ENCODE data around the gene SMARCD2.
"Not testable (repeated sequence)": the region's sequence is repeated elsewhere in the genome, so short reads cannot be mapped to it uniquely, and the experiment has no call there.

Gene SMARCD2

DNA sequence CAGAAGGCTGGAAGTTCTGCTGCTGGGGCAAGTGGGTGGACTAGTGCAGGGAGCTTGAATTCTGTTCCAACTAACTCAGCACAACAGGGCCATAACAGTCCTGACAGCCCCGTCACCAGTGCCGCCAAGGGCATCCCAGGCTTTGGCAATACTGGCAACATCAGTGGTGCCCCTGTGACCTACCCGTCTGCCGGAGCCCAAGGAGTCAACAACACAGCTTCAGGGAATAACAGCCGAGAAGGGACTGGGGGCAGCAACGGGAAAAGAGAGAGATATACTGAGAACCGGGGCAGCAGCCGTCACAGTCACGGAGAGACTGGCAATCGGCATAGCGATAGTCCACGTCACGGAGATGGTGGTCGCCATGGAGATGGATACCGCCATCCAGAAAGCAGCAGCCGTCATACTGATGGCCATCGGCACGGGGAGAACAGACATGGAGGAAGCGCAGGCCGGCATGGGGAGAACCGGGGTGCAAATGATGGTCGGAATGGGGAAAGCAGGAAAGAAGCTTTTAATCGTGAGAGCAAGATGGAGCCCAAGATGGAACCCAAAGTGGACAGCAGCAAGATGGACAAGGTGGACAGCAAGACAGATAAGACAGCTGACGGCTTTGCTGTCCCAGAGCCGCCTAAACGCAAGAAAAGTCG lies 24.6 kb downstream of the SMARCD2 start:
- FAIRE-seq (no peak), DNase-seq (ENCODE audit: extremely low spot score, insufficient read length, low read depth) (no peak)

DNA sequence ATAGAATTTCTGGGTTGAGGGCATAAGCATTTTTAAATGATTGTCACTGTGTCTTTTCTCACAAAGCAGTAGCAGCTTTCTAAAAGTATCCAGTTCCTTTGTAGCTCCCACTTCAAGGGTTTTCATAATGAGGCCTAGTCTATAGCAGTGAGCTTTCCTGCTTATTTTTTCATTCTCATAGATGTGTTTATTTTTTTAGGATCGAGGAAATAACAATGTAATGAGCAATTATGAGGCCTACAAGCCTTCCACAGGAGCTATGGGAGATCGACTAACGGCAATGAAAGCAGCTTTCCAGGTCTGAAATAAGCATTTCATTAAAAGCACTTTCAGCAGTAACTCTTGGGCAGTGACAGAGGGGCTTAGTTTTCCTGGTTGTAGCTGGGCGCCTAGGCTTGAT lies 25.8 kb downstream of the SMARCD2 start:
- no peak for DNase-seq (ENCODE audit: extremely low spot score, insufficient read length, low read depth)
- FAIRE-seq = no peak

DNA sequence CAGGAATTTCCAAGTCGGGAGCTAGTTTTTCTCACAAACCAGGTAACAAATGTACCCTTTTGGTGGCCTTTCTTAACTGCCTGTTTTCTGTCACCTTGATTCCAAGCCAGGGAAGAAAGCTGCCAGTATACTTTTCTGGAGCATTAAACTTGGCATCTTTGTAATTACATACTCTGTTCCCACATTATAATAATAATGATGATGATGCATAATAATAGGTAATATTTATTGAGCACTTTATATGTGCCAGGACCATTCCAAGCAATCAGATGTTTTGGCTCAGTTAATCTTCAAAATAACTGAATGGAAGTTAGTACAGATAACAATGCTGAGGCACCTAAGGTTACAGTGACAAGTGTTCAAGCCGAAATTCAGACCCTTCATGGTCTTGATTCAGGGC lies 26.4 kb downstream of the SMARCD2 start:
- DNase-seq (ENCODE audit: extremely low spot score, insufficient read length, low read depth) (no peak), FAIRE-seq (no peak)

DNA sequence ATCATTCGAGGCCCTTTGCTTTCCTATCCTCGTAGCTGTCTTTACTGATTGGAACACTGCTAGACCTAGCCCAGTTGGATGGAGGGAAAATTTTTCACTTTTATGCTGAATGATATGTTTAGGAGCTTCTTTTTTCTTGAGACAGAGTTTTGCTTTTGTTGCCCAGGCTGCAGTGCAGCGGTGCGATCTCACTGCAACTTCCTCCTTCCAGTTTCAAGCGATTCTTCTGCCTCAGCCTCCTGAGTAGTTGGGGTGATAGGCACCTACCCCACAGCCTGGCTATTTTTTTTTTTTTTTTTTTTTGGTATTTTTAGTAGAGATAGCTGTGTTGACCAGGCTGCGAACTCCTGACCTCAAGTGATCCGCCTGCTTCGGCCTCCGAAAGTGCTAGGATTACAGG lies 32.5 kb downstream of the SMARCD2 start:
- FAIRE-seq (no peak), DNase-seq (ENCODE audit: extremely low spot score, insufficient read length, low read depth) (no peak)

DNA sequence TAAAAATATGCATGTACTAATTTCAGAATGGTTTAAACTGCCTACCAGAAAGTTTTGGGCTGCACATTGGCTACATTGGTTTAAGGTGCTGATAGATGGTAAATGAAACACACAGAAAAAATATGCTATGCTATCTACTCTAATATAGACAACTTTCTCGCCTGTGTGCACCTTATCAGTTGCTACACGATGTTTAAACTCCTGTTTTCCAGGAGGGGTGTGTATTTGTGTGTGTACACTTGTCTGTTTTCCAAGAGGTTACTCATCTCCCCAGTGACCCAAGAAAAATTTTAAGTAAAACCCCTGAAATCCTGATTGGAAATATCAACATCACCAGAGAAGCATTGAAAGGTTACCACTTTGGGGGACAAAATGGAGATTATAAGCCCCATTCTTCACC lies 36.9 kb downstream of the SMARCD2 start:
- FAIRE-seq (no peak), DNase-seq (ENCODE audit: extremely low spot score, insufficient read length, low read depth) (no peak)

DNA sequence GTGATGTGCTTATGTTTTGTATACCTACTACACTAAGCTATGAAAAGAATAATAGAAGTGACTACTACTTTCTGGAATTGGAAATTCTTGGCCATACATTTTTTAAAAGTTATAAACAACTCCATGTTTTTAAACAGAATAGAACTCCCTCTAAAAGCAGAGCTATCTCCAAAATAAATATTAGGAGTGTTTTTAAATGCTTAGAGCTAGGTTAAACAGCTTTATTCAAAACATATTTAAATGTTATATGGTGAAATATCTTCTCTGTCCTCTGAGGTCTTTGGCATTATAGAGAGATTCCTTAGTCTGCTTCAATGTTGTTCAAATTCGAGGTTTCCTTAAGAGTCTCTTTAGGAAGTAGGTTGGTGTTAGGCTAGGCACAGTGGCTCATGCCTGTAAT lies 38.2 kb downstream of the SMARCD2 start:
- DNase-seq (ENCODE audit: extremely low spot score, insufficient read length, low read depth) (no peak), FAIRE-seq (no peak)

DNA sequence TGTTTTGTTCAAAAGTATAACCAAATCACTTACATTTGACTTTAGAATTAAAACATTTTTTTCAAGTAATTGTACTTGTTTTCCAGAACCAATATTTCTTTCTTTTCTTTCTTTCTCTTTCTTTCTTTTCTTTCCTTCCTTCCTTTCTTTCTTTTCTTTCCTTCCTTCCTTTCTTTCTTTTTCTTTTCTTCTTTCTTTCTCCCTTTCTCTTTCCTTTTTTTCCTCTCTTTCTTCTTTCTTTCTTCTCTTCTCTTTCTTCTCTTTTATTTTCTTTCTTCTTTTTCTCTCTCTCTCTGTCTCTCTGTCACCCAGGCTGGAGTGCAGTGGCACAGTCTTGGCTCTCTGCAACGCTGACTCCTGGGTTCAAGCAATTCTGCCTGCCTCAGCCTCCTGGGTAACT lies 41.7 kb downstream of the SMARCD2 start:
- no peak for FAIRE-seq
- DNase-seq (ENCODE audit: extremely low spot score, insufficient read length, low read depth) = no peak

DNA sequence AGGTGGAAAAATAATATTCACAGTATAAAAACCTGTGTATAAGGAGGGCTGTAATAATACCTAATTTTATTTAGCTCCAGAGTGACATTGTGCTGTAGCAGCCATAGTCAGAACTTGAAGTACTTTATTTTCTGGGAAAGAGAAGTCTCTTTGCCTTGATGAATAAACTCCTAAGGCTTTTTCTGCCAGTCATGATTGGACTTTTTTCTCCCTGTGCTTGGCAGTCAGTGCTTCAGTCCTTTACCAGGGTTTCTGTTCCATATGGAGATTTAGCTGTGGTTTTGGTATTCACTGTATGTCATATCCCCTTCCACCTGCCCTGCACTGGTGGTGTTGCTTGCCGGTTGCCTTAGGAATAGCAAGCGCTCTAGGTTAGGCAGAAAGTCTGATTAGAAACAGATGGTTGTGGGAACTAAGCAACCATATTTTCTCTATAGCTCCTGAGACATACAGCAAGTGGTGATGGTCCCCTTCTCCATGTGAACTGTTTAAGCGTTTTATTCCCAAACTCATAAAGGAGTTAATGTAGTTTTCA lies 43.8 kb downstream of the SMARCD2 start:
- FAIRE-seq (no peak), DNase-seq (ENCODE audit: extremely low spot score, insufficient read length, low read depth) (no peak)

DNA sequence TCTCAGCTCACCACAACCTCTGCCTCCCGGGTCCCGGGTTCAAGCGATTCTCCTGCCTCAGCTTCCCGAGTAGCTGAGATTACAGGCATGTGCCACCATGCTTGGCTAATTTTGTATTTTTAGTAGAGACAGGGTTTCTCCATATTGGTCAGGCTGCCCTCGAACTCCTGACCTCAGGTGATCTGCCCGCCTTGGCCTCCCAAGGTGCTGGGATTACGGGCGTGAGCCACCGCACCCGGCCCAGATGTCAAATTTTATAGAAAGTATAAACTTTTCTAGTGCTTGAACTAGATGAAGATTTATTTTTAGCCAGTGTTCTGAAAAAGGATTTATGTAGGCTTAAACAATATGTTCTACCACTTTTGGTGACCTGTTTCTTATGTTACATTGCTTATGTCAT lies 46.1 kb downstream of the SMARCD2 start:
- DNase-seq (ENCODE audit: extremely low spot score, insufficient read length, low read depth); FAIRE-seq: not testable (repeated sequence)

DNA sequence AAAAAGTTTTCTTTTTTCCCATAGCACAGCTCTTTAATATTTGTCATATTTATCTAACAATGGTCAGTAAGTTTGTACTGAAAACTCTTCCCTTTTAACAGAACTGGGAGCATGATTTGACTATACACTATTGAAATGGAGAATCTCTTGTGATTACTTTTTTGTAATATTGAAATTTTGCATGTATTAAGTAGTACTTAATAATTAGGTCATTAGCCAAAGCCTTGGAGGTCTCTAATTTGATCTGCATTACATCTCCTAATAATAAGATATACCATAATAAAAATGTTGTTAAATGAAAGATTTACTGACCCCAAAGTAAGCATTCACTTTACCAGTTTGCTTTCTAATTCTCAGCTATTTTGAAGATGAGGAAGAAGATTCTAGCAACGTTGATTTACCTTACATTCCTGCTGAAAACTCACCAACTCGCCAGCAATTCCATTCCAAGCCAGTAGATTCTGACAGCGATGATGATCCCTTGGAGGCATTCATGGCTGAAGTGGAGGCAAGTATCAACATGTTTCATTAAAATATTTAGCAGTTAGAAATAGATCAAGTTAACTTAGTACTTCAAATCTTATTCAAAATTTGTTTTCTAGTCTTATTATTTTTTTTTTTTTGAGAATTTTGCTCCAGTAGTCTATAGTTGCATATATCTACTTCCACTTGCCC lies 50.3 kb downstream of the SMARCD2 start:
- FAIRE-seq = no peak
- DNase-seq (ENCODE audit: extremely low spot score, insufficient read length, low read depth) = no peak

DNA sequence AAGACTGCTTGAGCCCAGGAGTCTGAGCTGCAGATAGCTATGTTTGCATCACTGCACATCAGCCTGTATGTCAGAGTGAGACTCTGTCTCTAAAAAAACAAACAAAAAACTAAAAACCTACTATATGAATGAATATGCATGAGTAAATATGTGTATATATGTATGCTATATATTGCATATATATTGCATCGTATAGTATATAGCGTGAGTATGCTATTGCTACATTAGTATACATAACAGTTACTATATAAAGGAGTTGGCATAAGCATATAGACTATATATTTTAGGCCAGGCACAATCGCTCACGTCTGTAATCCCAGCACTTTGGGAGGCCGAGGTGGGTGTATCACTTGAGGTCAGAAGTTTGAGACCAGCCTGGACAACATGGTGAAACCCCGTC lies 52.4 kb downstream of the SMARCD2 start:
- FAIRE-seq (no peak), DNase-seq (ENCODE audit: extremely low spot score, insufficient read length, low read depth) (no peak)

DNA sequence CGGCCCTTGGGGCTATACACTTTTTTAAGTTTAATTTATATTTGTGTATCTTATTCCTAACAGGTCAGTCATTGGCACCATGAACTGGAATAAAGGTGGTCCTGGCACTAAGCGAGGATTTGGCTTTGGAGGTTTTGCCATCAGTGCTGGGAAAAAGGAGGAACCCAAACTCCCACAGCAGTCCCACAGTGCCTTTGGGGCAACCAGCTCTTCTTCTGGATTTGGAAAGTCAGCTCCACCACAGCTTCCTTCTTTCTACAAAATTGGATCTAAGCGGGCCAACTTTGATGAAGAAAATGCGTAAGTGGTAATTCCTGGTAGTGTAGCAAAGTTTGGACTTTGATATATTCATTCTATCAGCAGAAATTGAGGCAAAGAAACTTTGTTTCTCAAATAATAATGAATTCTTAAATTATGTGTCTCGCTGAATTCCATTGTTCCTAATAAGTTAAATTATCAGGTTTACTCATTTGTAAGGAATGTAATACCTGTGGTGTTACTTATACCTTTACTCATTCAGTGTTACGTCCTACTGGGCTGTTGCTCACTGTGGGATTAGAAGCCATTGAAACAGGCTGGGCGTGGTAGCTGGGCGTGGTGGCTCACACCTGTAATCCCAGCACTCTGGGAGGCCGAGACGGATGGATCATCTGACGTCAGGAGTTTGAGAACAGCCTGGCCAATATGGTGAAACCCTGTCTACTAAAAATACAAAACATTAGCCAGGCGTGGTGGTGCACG lies 55.3 kb downstream of the SMARCD2 start:
- no peak for DNase-seq (ENCODE audit: extremely low spot score, insufficient read length, low read depth)
- no peak for FAIRE-seq

DNA sequence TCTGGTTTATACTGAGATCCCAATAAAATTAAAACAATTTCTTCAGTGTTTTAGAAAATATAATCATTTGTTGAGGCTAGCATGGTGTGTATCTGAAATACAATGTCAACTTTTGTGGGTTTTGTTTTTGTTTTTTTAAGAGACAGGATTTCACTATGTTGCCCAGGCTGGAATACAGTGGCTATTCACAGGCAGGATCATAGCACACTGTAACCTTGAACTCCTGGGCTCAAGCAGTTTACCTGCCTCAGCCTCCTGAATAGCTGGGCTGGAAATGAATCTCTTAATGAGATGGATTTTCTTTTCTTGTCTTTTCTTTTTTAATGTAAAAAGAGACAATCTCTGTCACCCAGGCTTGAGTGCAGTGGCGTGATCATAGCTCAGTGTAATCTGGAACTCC lies 56.4 kb downstream of the SMARCD2 start:
- FAIRE-seq = no peak
- DNase-seq (ENCODE audit: extremely low spot score, insufficient read length, low read depth) = no peak

DNA sequence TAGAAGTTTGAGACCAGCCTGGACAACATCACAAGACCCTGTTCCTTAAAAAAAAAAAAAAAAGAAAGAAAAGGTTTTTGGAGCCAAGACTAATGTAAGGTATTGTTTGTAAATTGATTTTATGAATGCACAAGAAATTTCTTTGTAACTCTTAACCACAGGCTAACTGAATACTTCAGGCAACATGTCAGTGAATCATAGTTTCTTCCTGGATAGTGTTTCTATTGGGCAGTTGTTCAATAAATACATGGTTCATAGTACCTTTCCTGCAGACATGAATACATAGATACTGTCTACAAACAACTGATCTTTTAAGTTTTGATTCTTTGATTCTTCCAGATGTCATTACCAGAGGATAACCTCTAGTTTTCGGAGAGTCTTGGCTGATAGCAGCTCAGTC lies 56.9 kb downstream of the SMARCD2 start:
- FAIRE-seq = no peak
- DNase-seq (ENCODE audit: extremely low spot score, insufficient read length, low read depth) = no peak

DNA sequence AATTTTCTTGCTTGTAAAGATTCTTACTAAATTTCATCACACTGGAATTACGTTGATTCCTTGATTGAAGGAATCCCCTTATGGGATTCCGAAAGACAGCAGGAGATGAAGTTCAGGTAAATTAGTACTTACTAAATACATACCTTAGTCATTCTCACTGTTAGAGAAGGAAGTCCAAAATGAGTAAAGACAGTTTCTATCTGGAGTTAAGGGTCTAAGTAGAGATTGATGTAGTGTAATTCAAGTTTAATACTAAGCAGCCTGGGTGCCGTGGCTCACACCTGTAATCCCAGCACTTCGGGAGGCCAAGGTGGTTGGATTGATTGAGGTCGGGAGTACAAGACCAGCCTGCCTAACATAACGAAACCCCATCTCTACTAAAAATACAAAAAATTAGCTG lies 59.0 kb downstream of the SMARCD2 start:
- FAIRE-seq = no peak
- DNase-seq (ENCODE audit: extremely low spot score, insufficient read length, low read depth) = no peak
